LNCaP clone FGC (cell line): ENCODE results near the gene ADGRG3.

Experiments
- DNase-seq: peaks from one replicate; pipeline ENCODE4 v3.0.0-alpha.2; 2011; ENCODE audit warnings: low read depth
- H3K4me3 ChIP-seq: 2 replicates; pipeline ENCODE4 v1.5.1; 2011; ENCODE audit warnings: mild to moderate bottlenecking, low read depth, low read length, control low read depth
- CTCF ChIP-seq: IDR thresholded peaks from 2 replicates; pipeline ENCODE4 v1.5.1; 2012; ENCODE audit warnings: mild to moderate bottlenecking; ENCODE audit not compliant: control insufficient read depth, insufficient read depth; ENCODE audit errors: extremely low read depth

The ADGRG3 gene

GRCh38 chr16:57730771-57731730, 62.9 kb downstream of the ADGRG3 start:
- no peak for TF ChIP-seq CTCF
- H3K4me3 ChIP-seq: no peak overlapping the region
- DNase-seq: no peak

GRCh38 chr16:57732037-57732436, 63.9 kb downstream of the ADGRG3 start:
- no peak for TF ChIP-seq CTCF
- DNase-seq: no peak
- no peak overlapping the region for H3K4me3 ChIP-seq

GRCh38 chr16:57732714-57733113, 64.6 kb downstream of the ADGRG3 start:
- no peak overlapping the region for H3K4me3 ChIP-seq
- DNase-seq: no peak
- no peak for TF ChIP-seq CTCF

GRCh38 chr16:57734308-57734924, 66.3 kb downstream of the ADGRG3 start:
- DNase-seq: no peak
- H3K4me3 ChIP-seq: peak overlapping the region; percentile 96
- no peak for TF ChIP-seq CTCF

GRCh38 chr16:57734925-57735754, 67.0 kb downstream of the ADGRG3 start:
- H3K4me3 ChIP-seq: peak overlapping the region; percentile 96

More at GRCh38 chr16:57734925-57735754, 67.0 kb downstream of the ADGRG3 start:
- no peak for TF ChIP-seq CTCF
- DNase-seq: peak; percentile 100
